ENCODE results near the gene MTNR1B.

Gene MTNR1B

GRCh38 chr11:92969634-92970347 lies at the start of gene MTNR1B:
Gene MTNR1B (plus strand): TSS chr11:92969651. CDS start chr11:92969726, 75 bp downstream.
- DNase-seq (ENCODE audit: low spot score) = no peak

- DNase-seq (ENCODE audit: low spot score) = no peak
Measured at GRCh38 chr11:92920331-92920730, 49.1 kb upstream of the MTNR1B start.

- no peak for DNase-seq (ENCODE audit: low spot score)
Measured at GRCh38 chr11:92922731-92923130, 46.7 kb upstream of the MTNR1B start.

- no peak for DNase-seq (ENCODE audit: low spot score)
Measured at GRCh38 chr11:92929246-92929645, 40.2 kb upstream of the MTNR1B start.

- DNase-seq (ENCODE audit: low spot score) = no peak
Measured at GRCh38 chr11:92929653-92930052, 39.8 kb upstream of the MTNR1B start.

- peak; percentile 16 for DNase-seq (ENCODE audit: low spot score)
Measured at GRCh38 chr11:92931746-92932422, 37.6 kb upstream of the MTNR1B start.

GRCh38 chr11:92939305-92939704 lies 30.1 kb upstream of the MTNR1B start:
- no peak for DNase-seq (ENCODE audit: low spot score)

GRCh38 chr11:92941676-92942571 lies 27.5 kb upstream of the MTNR1B start:
- peak; percentile 61 for DNase-seq (ENCODE audit: low spot score)

GRCh38 chr11:92946707-92947106 lies 22.7 kb upstream of the MTNR1B start:
- no peak for DNase-seq (ENCODE audit: low spot score)

GRCh38 chr11:92948116-92948515 lies 21.3 kb upstream of the MTNR1B start:
- DNase-seq (ENCODE audit: low spot score) = no peak

- DNase-seq (ENCODE audit: low spot score) = no peak
Measured at GRCh38 chr11:92954003-92954402, 15.4 kb upstream of the MTNR1B start.

- DNase-seq (ENCODE audit: low spot score) = no peak
Measured at GRCh38 chr11:92955860-92956259, 13.6 kb upstream of the MTNR1B start.

GRCh38 chr11:92960886-92961285 lies 8.6 kb upstream of the MTNR1B start:
- no peak for DNase-seq (ENCODE audit: low spot score)

- DNase-seq (ENCODE audit: low spot score) = no peak
Measured at GRCh38 chr11:92962446-92962845, 7.0 kb upstream of the MTNR1B start.

- no peak for DNase-seq (ENCODE audit: low spot score)
Measured at GRCh38 chr11:92964471-92964870, 5.0 kb upstream of the MTNR1B start.

GRCh38 chr11:92965196-92965595 lies 4.3 kb upstream of the MTNR1B start:
- no peak for DNase-seq (ENCODE audit: low spot score)

- DNase-seq (ENCODE audit: low spot score) = no peak
Measured at GRCh38 chr11:92967178-92967577, 2.3 kb upstream of the MTNR1B start.

GRCh38 chr11:92967867-92968266 lies 1.6 kb upstream of the MTNR1B start:
- no peak for DNase-seq (ENCODE audit: low spot score)

GRCh38 chr11:92969293-92969633 lies 188 bp upstream of the MTNR1B start:
- DNase-seq (ENCODE audit: low spot score) = no peak

- DNase-seq (ENCODE audit: low spot score) = no peak
Measured at GRCh38 chr11:92972248-92972647, 2.8 kb downstream of the MTNR1B start.

- no peak for DNase-seq (ENCODE audit: low spot score)
Measured at GRCh38 chr11:92975285-92975684, 5.8 kb downstream of the MTNR1B start.

GRCh38 chr11:92976681-92977080 lies 7.2 kb downstream of the MTNR1B start:
- no peak for DNase-seq (ENCODE audit: low spot score)

- DNase-seq (ENCODE audit: low spot score) = no peak
Measured at GRCh38 chr11:92977401-92977800, 8.0 kb downstream of the MTNR1B start.
